NCI-H460 (cell line): ENCODE results near the gene PTPN13. TPM values are rescaled to one million over a fixed set of nuclear protein-coding genes. Genes with fewer than 3 reads are reported as not detected.
A peak's percentile ranks its signal among the peaks of the same experiment; 100 is the strongest.

Experiments
- DNase-seq: peaks from one replicate; pipeline ENCODE4 v3.0.0-alpha.2; 2016; ENCODE audit warnings: low read depth; ENCODE audit errors: extremely low read depth
- total RNA-seq: library from RNA; depleted of rRNA; stranded (reverse); fragments of >200 nt; shearing (Covaris generic); gene quantifications from 2 replicates; pipeline ENCODE4 v1.2.3, GENCODE V29; 2014

The PTPN13 gene
- total RNA-seq, 1 experiment from 2014 or later: 12.6 TPM

DNA sequence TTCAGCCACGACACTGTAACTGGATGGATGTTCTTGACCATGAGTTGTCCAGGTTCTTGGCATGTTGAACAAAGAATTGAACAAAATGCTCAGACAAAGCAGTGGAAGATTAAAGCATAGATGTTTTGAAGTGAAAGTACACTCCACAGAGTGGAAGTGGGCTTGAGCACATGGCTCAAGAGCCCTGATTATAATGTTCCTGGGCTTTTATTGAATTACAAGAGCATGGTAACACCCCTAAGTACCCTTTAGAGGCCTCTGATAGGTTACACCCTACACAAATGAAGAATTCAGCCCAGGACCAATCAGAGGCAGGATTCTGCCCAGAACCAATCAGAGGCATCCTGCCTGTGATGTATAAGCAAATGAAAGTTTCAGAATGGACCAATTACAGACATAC, 221.5 kb downstream of the PTPN13 start:
- no peak for DNase-seq

DNA sequence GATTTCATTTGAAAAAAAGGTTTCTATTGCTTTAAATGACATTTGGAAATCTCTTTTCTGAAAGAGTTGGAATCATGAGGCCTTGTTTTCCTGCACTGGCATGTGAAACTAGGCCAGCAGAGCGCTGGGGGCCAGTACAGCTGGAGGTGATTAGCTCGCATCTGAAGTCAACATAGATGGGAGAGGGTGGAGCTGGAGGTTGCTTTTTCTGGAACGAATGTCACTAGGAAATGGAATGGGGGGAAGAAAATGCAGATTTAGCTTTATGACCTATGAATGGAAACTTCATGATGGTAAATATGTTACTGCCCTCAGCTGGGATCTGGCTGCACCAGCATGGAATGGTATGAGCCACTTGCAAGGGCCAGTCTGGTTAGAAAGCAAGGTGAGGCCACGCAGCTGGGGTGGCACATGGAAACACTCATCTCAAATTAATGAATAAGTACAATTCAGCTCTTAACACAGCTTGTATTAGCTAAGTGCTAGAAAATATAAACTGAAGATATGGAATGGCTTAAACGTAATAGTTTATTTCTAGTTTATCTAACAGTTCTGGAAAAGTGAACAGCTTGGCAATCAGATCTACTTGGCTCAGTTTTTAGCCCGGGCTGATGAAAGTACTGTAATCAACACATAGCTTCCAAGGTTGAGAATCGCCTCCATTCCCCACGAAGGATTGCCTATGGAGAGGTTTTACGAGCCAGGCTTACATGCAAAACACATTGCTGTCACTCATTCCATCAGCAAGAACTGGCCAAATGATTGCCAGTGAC, 222.6 kb downstream of the PTPN13 start:
- DNase-seq: no peak

DNA sequence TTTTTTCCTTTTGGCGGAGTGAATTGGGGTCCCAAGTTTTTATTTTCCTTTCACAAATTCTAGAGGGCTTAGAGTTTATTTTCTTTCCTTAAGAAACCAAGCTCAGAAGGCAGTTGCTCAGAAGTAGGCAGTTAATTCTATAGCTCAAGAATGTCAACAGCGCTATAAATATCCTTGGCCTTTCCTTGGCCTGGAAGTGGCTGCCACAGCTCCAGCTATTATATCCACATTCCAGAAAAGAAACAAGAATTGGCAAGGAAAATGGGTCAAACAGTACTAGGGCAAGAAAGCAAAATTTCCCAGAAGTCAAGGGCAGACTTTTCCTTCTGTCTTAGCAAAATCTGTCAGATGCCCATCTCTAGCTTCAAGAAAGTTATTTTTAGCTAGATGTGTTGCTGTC, 224.1 kb downstream of the PTPN13 start:
- DNase-seq: no peak

DNA sequence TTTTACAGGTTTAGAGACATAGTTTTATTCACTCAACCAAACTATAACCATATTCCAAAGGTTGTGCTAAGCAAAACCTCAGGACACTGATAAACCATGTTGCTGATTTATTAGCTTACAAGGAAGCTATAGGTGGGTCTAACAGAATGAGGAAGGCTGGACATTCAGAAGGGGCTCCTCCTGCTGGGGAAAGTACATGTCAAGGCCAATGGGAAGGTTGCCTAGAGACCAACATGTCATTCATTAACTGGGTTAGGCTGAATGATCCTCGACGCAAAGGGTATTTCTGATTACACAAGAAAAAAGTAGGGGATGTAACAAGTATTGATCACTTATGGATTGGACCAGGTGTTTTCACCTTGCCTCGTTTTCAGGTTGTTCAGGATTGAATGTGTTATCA, 224.7 kb downstream of the PTPN13 start:
- no peak for DNase-seq

DNA sequence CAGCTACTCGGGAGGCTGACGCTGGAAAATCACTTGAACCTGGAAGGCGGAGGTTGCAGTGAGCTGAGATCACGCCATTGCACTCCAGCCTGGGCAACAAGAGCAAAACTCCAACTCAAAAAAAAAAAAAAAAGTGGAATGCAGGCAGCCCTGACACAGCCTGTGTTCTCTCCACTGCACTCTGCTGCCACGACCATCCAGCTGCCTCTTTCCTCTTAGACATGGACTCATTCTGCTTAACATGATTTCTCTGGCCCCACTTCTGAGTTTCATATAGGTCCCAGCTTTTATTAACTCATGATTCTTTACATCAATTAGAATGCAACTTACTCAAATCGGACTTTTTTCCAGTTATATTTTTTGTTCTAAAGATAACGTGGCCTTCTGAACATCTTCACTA, 225.4 kb downstream of the PTPN13 start:
- DNase-seq: no peak

DNA sequence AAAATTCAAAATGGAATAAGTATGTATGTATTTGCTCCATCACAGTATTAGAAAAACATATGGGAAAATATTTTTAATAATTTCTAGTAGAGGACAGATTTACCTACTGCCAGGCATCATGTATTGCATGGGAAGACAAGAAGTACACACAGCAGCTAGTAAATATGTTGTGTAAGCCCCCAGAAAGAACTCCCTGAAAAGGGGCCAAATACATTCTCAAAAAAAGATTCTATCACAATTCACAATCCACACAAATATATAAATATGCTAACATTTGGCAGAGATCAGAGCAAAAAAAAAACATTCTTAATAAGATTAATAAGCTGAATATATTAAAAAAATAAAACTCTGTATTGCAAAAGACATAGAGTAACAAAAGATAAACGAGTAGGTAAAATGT, 227.0 kb downstream of the PTPN13 start:
- no peak for DNase-seq

DNA sequence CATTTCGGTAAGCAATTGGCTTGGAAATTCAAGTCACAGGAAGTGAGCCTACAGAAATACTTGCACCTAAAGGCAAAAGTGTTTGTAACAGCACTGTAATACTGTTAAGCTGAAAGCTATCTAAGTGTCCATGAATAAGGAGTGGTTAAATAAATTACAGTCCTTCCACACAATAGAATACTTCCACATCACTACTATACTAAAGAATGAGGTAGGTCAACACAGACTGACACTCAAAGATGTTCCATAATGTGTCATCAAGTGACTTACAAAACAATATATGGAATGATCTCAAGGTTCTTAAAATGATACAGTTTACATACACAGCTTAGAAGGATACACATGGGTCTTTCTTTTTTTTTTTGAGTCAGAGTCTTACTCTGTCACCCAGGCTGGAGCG, 228.0 kb downstream of the PTPN13 start:
- no peak for DNase-seq

DNA sequence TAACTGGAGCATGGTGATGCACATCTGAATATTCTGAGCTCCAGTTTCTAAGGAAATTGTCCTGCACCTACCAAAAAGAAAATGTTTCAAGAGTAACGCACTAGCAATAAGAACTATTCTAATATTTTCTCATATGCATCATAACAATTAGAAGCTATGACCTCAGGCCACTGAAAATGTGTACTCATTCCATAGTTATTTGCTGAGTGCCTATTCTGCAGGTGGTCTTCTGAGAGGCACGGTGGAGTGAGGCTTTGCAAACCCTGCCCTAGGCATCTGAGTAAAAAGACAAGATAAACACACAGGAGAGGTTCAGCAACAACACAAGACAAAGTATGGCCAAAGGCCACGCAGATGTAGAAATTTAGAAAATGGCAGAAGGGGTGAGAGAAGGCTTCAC, 231.4 kb downstream of the PTPN13 start:
- no peak for DNase-seq

DNA sequence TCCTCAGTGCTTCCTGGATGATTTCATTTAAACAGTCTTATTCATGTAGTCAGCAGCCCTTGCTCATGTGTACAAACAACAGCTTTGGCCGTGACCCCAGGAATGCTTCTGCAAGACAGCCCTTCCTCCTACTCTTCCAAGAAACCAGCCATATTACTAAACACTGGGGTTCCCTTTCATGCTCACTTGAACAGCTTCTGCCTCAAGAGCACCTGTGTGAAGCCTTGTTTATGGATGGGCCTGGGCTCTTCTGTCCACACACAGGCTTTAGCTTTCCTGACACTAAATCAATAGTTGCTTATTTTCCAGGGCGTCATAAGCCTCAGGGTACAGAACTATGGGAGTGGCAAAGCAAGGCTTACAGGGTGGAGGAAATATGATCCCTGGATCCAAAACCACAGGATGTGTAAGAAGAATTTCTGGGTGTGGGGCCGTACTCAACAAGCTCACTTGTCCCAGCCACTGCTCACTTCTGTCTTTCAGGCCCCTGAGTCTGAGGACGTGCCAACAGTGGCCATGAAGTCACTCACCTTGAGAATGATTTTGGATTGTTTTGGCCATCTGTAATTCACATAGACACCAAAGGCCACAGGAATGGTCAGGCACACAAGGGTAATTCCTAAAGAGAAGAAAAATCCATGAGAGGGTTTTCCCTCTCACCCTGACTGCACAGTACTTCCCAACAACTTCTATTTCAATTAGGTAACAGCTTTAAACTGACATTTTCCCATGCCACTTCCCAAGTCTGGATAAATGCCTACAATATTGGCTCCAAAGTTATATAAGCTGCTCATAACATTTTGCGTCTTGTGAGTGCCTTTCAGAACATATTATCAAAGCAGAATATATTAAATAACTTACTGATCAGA, 237.4 kb downstream of the PTPN13 start:
- peak; percentile 12 for DNase-seq

DNA sequence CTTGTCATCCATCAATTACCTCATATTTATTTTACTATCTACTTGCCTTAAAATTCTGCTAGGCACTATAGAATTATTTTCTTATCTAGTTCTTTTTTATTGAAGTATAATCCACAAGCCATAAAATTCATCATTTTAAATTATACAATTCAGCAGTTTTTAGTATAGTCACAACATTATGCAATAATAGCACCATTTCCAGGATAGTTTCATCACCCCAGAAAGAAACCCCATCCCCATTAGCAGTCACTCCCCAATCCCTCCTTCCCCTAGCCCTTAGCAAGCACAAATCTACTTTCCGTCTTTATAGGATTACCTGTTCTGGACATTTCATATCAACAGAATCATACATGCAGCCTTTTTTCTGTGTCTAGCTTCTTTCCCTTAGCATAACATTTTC, 239.5 kb downstream of the PTPN13 start:
- no peak for DNase-seq

DNA sequence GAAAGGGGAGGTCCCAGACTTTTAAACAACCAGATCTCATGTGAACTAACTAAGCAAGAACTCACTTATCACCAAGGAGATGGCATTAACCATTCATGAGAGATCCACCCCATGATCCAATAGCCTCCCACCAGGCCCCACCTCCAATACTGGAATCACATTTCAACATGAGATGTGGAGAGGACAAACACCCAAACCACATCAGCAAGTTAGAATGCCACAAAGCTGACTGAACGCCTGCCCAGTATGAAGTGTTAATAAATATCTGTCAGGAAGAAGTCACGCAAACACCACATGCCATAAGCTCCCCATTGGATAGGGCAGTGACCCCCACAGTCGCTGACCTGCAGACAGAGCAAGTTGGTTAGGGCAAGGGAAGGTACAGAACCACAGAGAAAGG, 240.8 kb downstream of the PTPN13 start:
- DNase-seq: no peak

DNA sequence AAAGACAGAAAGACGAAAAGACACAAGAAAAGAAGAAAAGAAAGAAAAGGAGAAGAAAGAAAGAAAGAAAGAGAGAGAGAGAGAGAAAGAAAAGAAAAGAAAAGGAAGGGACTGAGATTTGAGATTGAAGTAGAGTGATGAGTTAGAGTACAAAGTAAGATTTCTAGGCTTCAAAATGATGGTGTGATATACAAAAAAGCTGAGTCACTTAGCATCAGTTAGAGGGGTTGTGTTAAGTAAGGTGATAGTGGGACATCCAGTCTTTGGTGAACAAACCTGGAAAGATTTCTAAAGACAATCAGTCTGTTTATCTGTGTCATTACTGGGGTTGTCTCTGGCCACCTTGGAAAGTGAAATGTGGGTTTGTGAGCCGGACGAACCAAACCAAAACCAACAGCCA, 241.6 kb downstream of the PTPN13 start:
- no peak for DNase-seq

DNA sequence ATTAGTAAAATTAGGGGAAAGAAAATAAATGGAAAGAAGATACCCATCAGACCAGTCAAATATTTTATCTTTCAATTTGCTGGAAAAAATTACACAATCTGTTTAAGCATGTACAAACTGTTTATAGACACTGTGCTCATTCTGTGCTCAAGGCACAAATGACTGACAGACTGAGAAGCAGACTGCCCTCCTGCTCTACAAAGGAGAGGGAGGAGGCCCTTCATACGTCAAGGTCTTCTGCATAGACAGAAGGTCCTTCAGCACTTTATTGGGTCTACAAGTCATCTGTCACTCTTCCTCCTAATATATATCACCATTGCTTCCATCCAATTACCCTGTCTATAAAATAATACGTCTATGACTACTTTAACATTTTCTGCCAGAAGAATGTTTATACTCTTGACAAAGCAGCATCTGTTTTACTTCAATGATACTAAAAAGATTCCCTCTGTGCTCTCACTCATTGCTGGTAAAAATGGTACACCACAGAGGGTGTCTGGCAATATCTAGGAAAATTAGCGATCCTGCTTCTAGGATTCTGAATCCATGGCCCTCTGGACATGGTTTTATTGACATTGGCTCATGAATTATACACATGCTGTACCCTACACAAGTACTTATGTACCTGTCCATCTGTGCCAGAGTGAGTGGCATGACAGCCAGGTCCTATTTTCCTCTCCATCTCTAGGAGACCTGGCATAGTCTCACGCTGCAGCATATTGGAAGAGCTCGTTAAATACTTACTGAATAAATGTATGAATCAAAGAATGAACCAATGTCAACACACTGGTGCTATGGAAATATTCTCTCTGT, 243.8 kb downstream of the PTPN13 start:
- no peak for DNase-seq

DNA sequence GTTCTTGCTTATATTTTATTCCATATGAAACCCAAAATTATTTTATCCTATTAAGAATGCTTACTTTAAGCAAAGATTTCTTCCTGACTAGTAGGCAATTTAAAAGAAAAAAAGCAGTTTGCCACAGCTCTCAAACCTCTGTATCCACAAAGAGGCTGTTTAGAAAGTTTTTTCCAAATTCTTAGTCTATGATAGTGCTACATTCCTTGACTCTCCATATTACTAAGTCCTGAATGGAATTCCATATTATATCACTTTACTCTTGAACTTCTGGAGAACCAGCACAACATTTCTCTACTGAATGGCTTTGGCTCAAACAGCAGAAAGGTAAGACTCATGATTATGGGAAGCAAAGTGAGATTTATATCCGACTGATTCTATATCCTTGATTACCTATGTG, 246.7 kb downstream of the PTPN13 start:
- no peak for DNase-seq

DNA sequence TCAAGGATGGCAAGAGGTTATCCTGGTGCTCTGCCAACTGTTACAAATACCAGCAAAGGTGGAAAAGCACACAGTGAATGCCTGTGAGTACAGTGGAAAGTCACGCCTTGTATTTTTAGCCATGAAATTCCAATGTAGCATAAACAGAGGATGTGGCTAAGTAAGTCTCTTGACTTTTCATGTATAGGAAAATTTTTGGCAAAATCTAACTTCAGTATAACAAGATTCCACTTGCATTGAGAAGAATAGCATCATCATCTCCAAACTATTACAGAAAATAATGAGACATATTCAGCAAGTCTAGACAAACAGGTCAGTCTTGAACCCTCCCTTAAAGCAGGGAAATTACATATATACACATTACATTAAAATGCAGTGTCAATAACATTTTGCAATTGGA, 247.2 kb downstream of the PTPN13 start:
- no peak for DNase-seq

DNA sequence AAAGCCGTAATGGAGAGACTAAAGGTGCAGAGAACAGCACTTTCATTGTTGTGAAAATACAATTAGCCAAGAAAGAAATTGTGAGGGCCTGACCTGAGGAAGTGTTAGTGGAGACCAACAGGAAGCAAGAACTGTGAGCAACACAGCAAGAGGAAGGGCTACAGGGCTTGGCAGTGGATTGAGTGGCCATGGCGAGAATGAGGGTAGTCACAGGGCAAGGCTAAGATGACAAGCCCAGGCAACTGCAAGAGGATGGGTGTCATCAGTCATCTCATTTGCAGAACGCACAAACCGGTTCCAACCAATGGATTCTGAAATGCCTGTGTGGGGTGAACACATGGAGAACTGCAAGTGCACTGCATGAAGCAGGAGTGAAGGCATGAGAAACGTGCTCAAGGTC, 251.5 kb downstream of the PTPN13 start:
- no peak for DNase-seq

DNA sequence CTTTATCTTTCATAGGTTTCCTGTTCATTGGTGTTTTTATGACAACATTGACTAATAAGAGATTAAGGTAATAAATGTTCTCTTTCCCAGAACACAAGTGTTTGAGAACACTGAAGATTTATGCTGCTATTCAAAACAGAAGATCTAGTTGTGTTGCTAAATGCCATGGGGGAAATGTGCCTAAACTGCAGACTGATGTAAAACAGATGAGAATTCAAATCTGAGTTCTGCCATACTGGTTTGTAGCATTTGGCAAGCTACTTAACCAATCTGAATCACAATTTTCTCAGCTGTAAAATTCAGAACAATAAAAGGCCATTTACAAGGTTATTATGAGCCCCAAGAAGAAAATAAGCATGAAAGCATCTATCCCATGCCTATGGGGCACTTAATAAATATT, 252.8 kb downstream of the PTPN13 start:
- no peak for DNase-seq

DNA sequence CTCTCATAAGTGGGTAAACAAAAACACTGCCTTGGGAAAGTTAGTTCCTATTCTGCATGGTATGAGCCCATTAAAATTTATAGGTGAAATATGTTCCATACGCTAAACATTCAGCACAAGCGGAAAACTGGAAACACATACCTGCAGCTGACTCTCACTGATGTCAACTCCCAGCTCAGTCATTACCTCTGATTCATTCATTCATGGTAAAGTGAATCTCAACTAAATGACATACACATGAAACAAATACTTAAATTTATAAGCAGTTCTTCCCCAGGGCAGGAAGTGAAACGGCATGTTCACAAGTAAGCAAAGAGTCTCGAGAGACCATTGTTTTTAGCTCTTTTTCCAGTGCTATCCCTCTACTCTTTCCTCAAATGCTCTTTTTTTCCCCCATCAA, 253.5 kb downstream of the PTPN13 start:
- DNase-seq: no peak

DNA sequence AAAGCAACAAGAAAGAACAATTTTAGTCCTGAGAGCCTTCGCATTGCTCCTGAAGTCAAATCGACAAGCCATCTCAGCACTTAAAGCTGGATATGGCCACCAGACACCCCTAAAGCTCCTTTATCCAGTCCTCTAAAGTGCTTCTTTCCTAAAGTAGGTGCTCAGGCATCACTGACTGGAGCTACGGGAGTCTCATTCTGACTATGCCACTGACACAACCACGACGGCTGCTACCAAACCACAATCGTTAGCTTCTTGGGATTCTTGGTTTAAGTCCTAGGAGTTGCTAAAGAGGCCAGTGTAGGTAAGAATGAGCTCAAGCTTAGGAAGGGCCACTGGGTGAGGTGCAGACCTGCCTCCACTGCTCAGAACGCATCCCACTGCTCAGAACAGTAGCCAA, 254.0 kb downstream of the PTPN13 start:
- DNase-seq: no peak

DNA sequence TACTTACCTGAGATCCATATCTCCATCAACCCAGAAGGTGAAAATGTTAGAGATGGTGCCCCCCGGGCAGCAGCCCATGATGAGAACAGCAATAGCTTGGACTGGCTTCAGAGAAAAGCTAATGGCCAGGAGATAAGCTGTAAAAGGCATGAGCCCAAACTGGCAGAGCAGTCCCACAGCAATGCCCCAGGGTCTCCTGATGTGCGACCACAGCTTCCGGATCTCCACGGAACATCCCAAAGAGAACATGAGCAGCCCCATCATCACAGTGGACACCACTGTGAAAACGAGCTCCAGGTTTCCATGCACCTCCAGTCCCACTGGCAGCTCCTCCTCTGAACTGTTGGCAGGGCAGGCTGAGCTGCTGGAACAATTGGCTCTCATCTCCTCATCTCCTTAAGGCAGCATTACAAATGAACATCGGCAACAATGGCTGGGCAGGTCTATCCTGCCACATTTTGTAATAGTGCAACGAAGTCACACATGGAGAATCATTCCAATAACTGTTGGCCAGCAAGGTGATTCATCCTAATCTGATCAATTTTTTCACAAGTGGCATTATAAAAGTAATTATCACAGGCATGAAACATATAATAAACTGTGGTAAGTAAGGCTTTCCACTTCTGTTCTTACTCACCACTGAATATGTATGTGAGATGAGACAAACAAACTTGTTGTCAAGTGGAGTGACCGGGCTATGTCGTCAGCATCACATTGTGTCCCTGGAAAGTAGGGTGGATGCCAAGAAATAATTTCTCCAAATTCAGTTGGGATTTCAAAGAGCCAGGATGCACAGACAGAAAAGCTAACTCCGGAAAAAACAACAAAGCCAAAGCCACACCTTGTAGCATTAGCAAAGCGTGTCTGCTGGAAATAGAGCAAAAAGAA, 254.9 kb downstream of the PTPN13 start, which contains the start of gene SLC10A6:
Gene SLC10A6 (minus strand): TSS at position 653 of the 888 bp plus-strand sequence. CDS start 269 bp downstream, at position 384.
- DNase-seq: no peak
